ENCODE measurements around the gene PHOSPHO1.

The PHOSPHO1 gene

GRCh38 chr17:49214676-49215360 lies 15.8 kb downstream of the PHOSPHO1 start:
- TF ChIP-seq CTCF (IDR thresholded peaks at IDR 0.05; ENCODE audit: low read depth, low read length, missing control alignments) = no peak
- DNase-seq (ENCODE audit: low read depth) = no peak
- H3K4me3 ChIP-seq (ENCODE audit: low read depth, low read length) = no peak overlapping the region

GRCh38 chr17:49213847-49214246 lies 16.7 kb downstream of the PHOSPHO1 start:
- no peak overlapping the region for H3K4me3 ChIP-seq (ENCODE audit: low read depth, low read length)
- in situ Hi-C loops (cut with HindIII; ENCODE audit: low sequenced_read_pairs) = no loop called here
- no peak for TF ChIP-seq CTCF (IDR thresholded peaks at IDR 0.05; ENCODE audit: low read depth, low read length, missing control alignments)

More at GRCh38 chr17:49214676-49215360, 15.8 kb downstream of the PHOSPHO1 start:
- in situ Hi-C loops (cut with HindIII; ENCODE audit: low sequenced_read_pairs) = no loop called here

GRCh38 chr17:49213399-49213798 lies 17.2 kb downstream of the PHOSPHO1 start:
- DNase-seq (ENCODE audit: low read depth) = no peak
- in situ Hi-C loops (cut with HindIII; ENCODE audit: low sequenced_read_pairs) = no loop called here
- no peak overlapping the region for H3K4me3 ChIP-seq (ENCODE audit: low read depth, low read length)
- no peak for TF ChIP-seq CTCF (IDR thresholded peaks at IDR 0.05; ENCODE audit: low read depth, low read length, missing control alignments)

More at GRCh38 chr17:49213847-49214246, 16.7 kb downstream of the PHOSPHO1 start:
- DNase-seq (ENCODE audit: low read depth) = no peak

GRCh38 chr17:49210158-49211029 lies 20.2 kb downstream of the PHOSPHO1 start, which contains the start of the genes ABI3 and GNGT2:
Gene ABI3, plus strand, starts transcription at chr17:49210707. Its CDS starts 18 bp downstream, at chr17:49210725.
Gene GNGT2, minus strand, starts transcription at chr17:49210574. Its CDS starts 3,152 bp downstream, at chr17:49207422.
- in situ Hi-C loops (cut with HindIII; ENCODE audit: low sequenced_read_pairs) = no loop called here
- TF ChIP-seq CTCF (IDR thresholded peaks at IDR 0.05; ENCODE audit: low read depth, low read length, missing control alignments) = no peak
- H3K4me3 ChIP-seq (ENCODE audit: low read depth, low read length) = no peak within 1 kb of the TSS
- DNase-seq (ENCODE audit: low read depth) = no peak

- no peak overlapping the region for H3K4me3 ChIP-seq (ENCODE audit: low read depth, low read length)
- in situ Hi-C loops (cut with HindIII; ENCODE audit: low sequenced_read_pairs) = no loop called here
- DNase-seq (ENCODE audit: low read depth) = no peak
- no peak for TF ChIP-seq CTCF (IDR thresholded peaks at IDR 0.05; ENCODE audit: low read depth, low read length, missing control alignments)
Observed at GRCh38 chr17:49209061-49209571, 21.5 kb downstream of the PHOSPHO1 start.

- in situ Hi-C loops (cut with HindIII; ENCODE audit: low sequenced_read_pairs) = no loop called here
- no peak for TF ChIP-seq CTCF (IDR thresholded peaks at IDR 0.05; ENCODE audit: low read depth, low read length, missing control alignments)
- no peak for DNase-seq (ENCODE audit: low read depth)
Observed at GRCh38 chr17:49204516-49204915, 26.1 kb downstream of the PHOSPHO1 start.

More at GRCh38 chr17:49204516-49204915, 26.1 kb downstream of the PHOSPHO1 start:
- H3K4me3 ChIP-seq (ENCODE audit: low read depth, low read length) = no peak overlapping the region

All from astrocyte of the cerebellum (primary cell).